Ectodermal cell (in vitro differentiated cells): ENCODE data around the gene CPNE1.

Source experiments
- H3K27ac ChIP-seq: 2 replicates; pipeline ENCODE4 v1.7.0; 2013; ENCODE audit warnings: mild to moderate bottlenecking, low read depth, low read length; ENCODE audit not compliant: insufficient read depth, poor library complexity, severe bottlenecking
- H3K27me3 ChIP-seq: 2 replicates; pipeline ENCODE4 v1.7.0; 2013; ENCODE audit warnings: mild to moderate bottlenecking, low read length; ENCODE audit not compliant: insufficient read depth, control insufficient read depth, poor library complexity, severe bottlenecking
- H3K36me3 ChIP-seq: one replicate; pipeline ENCODE4 v1.7.0; 2013; ENCODE audit warnings: low read length; ENCODE audit not compliant: control insufficient read depth, insufficient read depth
- H3K4me1 ChIP-seq: one replicate; pipeline ENCODE4 v1.7.0; 2013; ENCODE audit warnings: low read length; ENCODE audit not compliant: control insufficient read depth, insufficient read depth
- H3K4me3 ChIP-seq: 2 replicates; pipeline ENCODE4 v1.7.0; 2013; ENCODE audit warnings: low read depth, low read length, control low read depth; ENCODE audit not compliant: insufficient read depth
- H3K9me3 ChIP-seq: 2 replicates; pipeline ENCODE4 v1.7.0; 2013; ENCODE audit warnings: mild to moderate bottlenecking, low read length, moderate library complexity; ENCODE audit not compliant: control insufficient read depth
- WGBS, 2 experiments: methylation state at CpG; one replicate each; pipeline ENCODE4 v1.1.7; 2013; ENCODE audit warnings: missing lambda C conversion rate in 2 of 2; 5-methylcytosine and 5-hydroxymethylcytosine counted together

Gene CPNE1

DNA sequence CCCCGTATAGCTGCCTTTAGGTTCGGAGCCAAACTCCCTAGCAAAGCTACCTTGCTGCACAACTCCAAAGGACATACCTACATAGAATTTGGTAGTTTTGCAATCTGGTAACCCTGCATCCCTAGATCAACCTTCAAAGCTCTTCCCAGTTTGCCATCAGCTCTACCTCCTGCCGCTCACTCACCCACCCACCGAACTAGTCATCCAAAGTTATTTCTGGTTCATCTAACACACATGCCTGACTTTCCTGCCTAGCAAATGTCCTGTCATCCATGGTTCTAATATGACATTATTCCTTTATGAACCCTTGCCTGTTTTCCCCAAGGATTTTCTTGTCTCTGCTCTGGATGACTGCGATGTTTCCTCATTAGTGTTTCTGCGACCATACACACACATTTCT is 27.4 kb downstream of the CPNE1 start:
- 93 to 95% methylated on average over 6 of the region's 6 CpGs for WGBS, 2 experiments

DNA sequence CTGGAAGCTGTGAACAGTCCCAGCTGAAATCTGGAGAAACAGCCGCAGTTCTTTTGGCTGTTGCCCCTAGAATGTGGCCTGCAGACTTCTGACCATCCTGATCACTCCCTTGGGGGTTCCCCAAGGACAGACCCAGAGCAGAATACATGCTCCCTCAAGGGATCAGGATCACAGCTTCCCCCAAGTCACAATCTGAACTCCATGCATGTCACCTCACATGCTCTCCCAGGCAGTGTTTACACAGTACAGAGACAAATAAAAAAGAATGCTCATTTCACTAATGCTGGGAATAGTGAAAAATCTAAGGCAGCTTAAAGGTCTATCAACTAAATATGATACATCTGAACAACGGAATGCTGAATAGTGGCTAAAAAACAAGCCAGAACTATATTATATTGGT is 28.6 kb downstream of the CPNE1 start:
- H3K4me3 ChIP-seq: no peak overlapping the region
- no peaks in the 10 kb centered on the region for H3K9me3 ChIP-seq
- 93 to 99% methylated on average over 2 of the region's 2 CpGs for WGBS, 2 experiments
- no peaks in the 10 kb centered on the region for H3K27me3 ChIP-seq
- H3K27ac ChIP-seq: no peak overlapping the region
- no peaks in the 10 kb centered on the region for H3K4me1 ChIP-seq
- peaks cover 9% of the 10 kb centered on the region for H3K36me3 ChIP-seq

More for the DNA sequence above, 27.4 kb downstream of the CPNE1 start:
- H3K9me3 ChIP-seq: no peaks in the 10 kb centered on the region
- no peak overlapping the region for H3K27ac ChIP-seq
- no peaks in the 10 kb centered on the region for H3K27me3 ChIP-seq
- no peak overlapping the region for H3K4me3 ChIP-seq
- H3K36me3 ChIP-seq: no peaks in the 10 kb centered on the region
- no peaks in the 10 kb centered on the region for H3K4me1 ChIP-seq

DNA sequence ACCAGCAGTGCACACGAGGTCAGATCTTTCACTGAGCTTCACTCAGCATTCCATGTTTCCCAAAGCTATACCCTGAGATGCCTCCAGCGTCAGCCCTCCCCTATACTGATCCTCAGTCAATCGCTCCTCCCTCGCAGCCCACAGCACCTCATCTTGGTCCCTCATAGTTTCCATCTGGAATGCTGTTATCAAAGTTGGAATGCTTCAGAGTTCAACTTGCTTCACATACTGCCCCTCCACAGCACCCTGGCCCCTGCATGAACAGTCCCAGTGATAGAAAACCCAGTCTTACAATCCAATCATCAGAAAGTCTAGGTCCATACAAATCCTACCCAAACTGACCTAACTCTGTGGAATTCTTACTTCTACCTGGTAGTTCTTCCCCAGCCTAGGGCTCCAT is 29.0 kb downstream of the CPNE1 start:
- Histone ChIP-seq H3K4me3 (no peak overlapping the region), H3K9me3 (no peaks in the 10 kb centered on the region), H3K4me1 (no peaks in the 10 kb centered on the region), H3K27me3 (no peaks in the 10 kb centered on the region), H3K36me3 (peaks cover 14% of the 10 kb centered on the region), H3K27ac (no peak overlapping the region)
- 90 to 92% methylated on average over 4 of the region's 4 CpGs for WGBS, 2 experiments

DNA sequence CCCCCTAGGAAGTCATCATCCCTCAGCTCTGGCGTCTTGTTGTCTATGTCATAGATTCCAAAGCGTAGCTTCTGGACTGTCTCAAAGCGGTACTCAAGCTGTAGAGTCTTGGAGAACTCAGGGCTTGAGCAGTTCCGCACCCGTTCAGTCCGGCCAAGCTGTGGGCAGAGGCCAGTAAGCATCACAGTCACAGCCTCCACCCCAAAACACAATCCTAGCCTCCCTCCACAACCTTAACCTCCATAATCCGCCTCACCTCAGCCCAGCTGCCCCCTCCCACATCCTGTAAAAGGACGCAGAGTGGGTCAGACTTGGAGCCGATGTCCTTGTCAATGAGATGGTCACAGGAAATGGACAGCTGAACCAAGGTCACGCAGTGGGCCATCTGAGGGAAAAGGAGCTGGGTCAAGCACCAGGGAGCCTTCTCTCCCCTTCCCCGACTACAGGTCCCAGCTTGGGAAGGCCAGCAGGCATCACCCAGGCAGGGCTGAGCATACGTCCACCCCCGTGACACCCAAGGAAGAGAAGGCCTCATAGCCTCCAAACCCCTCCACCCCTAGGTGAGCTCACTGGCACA is 32.1 kb downstream of the CPNE1 start:
- WGBS, 2 experiments: 94 to 96% methylated on average over 13 of the region's 13 CpGs
- Histone ChIP-seq H3K9me3 (no peaks in the 10 kb centered on the region), H3K4me1 (no peaks in the 10 kb centered on the region), H3K27me3 (no peaks in the 10 kb centered on the region), H3K27ac (no peak overlapping the region), H3K36me3 (peaks cover 30% of the 10 kb centered on the region), H3K4me3 (no peak overlapping the region)

DNA sequence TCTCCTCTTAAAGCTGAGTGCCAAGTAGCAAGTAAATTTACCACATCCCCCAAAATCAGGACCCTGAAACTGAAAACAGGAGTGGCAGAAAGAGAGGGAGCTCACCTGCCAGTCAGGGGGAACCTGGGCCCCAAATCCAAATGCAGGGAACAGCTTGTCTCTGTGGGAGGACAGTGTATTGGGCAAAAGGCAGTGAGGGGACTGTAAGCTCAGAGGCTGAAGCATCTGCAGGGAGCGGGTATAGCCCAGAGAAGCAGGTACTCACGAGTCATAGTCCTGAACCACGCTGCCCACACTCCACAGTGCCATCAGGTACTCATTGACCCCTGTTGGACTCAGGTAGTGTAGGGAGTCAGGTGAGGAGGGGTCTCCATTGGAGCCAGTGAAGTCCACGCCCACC is 34.1 kb downstream of the CPNE1 start:
- 93 to 95% methylated on average over 4 of the region's 4 CpGs for WGBS, 2 experiments
- no peaks in the 10 kb centered on the region for H3K27me3 ChIP-seq
- no peak overlapping the region for H3K27ac ChIP-seq
- no peaks in the 10 kb centered on the region for H3K4me1 ChIP-seq
- no peaks in the 10 kb centered on the region for H3K9me3 ChIP-seq
- H3K4me3 ChIP-seq: no peak overlapping the region
- H3K36me3 ChIP-seq: peaks cover 49% of the 10 kb centered on the region

DNA sequence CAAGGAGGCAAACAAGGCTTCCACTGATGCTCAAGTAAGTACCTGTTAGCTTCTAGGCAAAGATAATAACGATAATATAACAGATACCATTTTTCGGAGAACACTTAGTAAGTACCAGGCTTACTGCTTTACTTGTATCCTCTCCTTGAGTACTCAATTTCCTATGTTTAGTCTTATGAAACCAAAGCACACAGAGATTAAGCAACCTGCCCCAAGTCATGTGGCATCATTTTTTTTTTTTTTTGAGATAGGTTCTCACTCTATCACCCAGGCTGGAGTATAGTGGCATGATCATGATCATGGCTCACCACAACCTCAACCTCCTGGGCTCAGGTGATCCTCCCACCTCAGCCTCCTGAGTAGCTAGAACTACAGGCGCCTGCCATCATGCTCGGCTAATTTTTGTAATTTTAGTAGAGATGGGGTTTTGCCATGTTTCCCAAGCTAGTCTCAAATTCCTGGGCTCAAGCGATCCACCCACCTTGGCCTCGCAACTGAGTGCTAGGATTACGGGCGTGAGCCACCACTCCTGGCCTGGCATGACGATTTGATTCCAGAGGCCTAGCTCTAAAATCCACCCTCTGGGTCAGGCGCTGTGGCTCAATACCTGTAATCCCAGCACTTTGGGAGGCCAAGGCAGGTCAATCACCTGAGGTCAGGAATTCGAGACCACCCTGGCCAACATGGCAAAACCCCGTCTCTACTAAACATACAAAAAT is 35.1 kb downstream of the CPNE1 start:
- no peak overlapping the region for H3K4me3 ChIP-seq
- peaks cover 56% of the 10 kb centered on the region for H3K36me3 ChIP-seq
- H3K27ac ChIP-seq: no peak overlapping the region
- 93 to 95% methylated on average over 12 of the region's 12 CpGs for WGBS, 2 experiments
- no peaks in the 10 kb centered on the region for H3K27me3 ChIP-seq
- H3K9me3 ChIP-seq: no peaks in the 10 kb centered on the region
- H3K4me1 ChIP-seq: no peaks in the 10 kb centered on the region

DNA sequence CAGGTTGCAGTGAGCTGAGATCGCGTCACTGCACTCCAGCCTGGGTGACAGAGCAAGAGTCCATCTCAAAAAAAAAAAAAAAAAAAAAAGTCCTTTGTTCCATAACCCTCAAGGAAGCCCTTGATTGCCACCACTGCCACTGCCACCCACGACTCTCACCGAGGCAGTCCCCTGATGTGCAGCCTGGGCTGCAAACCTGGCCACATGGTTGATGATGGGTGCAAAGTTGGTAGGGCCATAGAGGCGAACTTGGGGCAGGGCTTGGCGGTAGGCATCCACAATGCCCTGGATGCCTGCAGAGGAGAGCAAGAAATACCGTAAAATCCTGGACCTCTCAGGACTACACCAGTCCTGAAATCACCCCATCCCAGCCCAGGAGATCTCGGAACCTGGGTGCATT is 37.6 kb downstream of the CPNE1 start:
- peaks cover 56% of the 10 kb centered on the region for H3K36me3 ChIP-seq
- no peak overlapping the region for H3K27ac ChIP-seq
- no peaks in the 10 kb centered on the region for H3K4me1 ChIP-seq
- 93 to 97% methylated on average over 8 of the region's 8 CpGs for WGBS, 2 experiments
- no peaks in the 10 kb centered on the region for H3K9me3 ChIP-seq
- H3K27me3 ChIP-seq: no peaks in the 10 kb centered on the region
- H3K4me3 ChIP-seq: no peak overlapping the region

DNA sequence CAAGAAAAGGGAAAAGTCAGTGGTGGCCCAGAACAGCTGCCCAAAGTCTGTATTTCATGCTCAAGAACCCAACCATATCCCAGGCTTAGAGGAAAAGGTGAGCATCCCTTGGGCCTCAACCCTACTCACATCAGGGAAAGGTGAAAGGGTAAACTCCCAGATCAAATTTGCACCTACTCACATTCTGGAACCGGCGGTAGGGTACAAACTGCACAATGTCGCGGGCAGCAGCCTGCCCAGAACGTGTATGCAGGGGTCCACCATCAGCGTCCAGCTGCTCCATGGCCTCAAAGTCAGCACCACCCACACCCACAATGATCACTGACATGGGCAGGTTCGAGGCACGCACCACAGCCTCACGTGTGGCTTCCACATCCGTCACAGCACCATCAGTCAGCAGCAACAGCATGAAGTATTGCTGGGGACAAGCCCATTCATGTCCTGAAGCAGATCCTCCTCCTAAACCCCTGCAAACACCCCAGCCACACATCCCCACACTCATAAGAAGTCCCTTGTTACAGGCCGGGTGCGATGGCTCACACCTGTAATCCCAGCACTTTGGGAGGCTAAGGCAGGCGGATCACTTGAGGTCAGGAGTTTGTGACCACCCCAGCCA is 38.2 kb downstream of the CPNE1 start:
- Histone ChIP-seq H3K4me3 (no peak overlapping the region), H3K4me1 (no peaks in the 10 kb centered on the region), H3K27me3 (no peaks in the 10 kb centered on the region), H3K27ac (no peak overlapping the region), H3K36me3 (peaks cover 50% of the 10 kb centered on the region), H3K9me3 (no peaks in the 10 kb centered on the region)
- WGBS, 2 experiments: 95 to 96% methylated on average over 13 of the region's 13 CpGs

DNA sequence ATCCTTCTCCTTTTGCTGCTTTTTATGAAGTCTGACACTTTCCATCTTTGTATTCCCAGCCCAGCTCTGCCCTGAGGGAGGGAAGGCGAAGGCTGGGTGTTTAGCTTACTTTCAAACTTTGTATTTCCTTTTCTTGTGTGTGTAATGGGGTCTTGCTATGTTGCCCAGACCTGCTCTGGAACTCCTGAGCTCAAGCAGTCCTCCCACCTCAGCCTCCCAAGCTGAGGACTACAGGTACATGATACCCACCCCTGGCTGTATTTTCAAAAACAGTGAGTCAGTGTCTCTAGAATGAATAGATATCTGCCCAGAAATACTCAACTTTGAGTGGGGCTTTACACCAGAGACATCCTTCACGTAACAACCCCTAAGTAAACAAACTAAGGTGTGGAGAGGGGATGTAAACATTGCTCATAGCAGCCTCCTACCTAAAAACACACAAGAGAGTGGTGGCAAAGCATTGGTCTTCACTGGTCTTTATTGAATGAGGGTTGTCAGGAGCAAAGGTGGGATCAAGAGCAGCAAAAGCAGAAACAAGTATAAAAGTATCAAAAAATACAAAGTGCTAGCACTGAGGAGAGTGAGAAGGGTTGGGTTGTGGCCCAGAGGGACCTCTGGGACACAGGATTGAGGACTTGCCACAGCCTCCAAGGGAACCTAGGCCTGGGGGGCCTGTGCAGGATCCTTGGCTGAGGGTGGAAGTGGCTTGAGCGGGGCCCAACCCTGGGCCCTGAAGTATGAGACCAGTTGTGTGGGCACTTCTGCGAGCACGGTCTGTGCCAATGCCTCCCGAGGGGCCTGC is 38.9 kb downstream of the CPNE1 start:
- no peak overlapping the region for H3K4me3 ChIP-seq
- no peak overlapping the region for H3K27ac ChIP-seq
- peaks cover 43% of the 10 kb centered on the region for H3K36me3 ChIP-seq
- H3K9me3 ChIP-seq: no peaks in the 10 kb centered on the region
- 95 to 97% methylated on average over 6 of the region's 6 CpGs for WGBS, 2 experiments
- no peaks in the 10 kb centered on the region for H3K4me1 ChIP-seq
- H3K27me3 ChIP-seq: no peaks in the 10 kb centered on the region

DNA sequence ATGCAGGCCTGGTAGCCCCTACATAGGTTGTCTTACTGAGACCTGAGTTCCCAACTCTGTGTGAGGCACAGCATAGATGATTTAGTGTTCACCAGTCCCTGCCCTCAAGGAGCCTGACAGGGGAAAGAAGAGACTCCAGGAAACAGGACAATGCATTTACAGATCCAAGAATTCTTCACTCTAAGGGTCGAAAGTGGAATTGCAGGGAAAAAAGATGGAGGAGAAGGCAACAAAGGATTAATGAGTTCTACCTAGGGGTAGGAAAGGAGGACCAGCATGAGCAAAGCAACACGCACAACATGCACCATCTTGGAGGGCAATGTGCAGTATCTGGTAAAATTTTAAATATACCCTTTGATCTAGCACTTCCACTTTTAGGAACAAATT is 43.1 kb downstream of the CPNE1 start:
- WGBS, 2 experiments: 78 to 97% methylated on average over 2 of the region's 2 CpGs
- H3K4me1 ChIP-seq: peaks cover 12% of the 10 kb centered on the region
- H3K27ac ChIP-seq: no peak overlapping the region
- H3K9me3 ChIP-seq: no peaks in the 10 kb centered on the region
- H3K27me3 ChIP-seq: peaks cover 23% of the 10 kb centered on the region
- no peak overlapping the region for H3K4me3 ChIP-seq
- H3K36me3 ChIP-seq: peaks cover 15% of the 10 kb centered on the region
